Measurements from ENCODE around the gene CCDC6. TPM values are rescaled to one million over a fixed set of nuclear protein-coding genes. Genes with fewer than 3 reads are reported as not detected.

Gene CCDC6
- total RNA-seq, 1 donor from 2014 or later, result 23.4 TPM

DNA sequence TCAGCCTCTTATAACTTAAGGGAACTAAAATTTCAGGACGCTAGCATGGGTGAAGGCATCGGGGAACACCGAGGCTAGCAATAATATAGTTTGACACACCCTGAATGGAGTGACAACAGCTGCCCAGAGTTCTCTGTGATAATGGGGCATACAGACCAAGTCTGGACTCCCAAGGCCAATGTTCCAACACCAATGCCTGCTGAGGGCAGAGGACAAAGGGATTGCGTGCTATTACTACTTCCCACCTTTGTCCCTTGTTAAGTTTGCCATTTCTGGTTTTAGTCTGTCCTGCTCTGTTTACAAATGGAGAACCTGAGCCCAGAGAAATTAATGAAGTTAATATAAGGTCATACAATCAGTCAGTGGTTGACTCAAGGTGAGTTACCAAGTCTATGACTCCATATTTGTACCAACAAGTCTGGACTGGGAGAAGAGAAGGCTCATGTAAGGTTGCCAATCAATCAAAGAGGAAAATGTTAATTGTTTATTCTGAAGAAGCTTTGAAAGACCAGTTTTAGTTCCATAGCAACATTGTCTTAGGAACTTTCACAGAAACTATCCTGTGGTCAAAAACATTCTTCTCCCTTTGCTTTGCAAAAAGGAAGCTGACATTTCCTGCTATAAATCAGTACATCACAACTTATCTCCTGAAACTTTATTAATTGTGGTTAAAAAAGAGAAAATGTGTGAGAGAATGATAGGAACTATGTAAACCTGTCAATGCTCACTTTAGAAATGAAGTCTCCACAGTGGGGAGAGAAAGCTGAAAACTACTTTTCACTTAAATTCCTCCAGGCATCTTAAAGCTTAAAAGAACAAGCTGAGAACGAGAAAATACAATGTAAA is 74.5 kb downstream of the CCDC6 start:
- TF ChIP-seq CTCF (conservative IDR thresholded peaks at IDR 0.05; ENCODE audit: low read depth, low read length), result no peak
- DNase-seq (ENCODE audit: low read depth), result no peak
- no peak overlapping the region for H3K4me3 ChIP-seq (ENCODE audit: low read depth, low read length)

GRCh38 chr10:59830601-59831259 is 75.6 kb downstream of the CCDC6 start:
- no peak overlapping the region for H3K4me3 ChIP-seq (ENCODE audit: low read depth, low read length)
- peak; percentile 97 for TF ChIP-seq CTCF (conservative IDR thresholded peaks at IDR 0.05; ENCODE audit: low read depth, low read length)
- no peak for DNase-seq (ENCODE audit: low read depth)

GRCh38 chr10:59829601-59830000 is 76.8 kb downstream of the CCDC6 start:
- H3K4me3 ChIP-seq (ENCODE audit: low read depth, low read length), result no peak overlapping the region
- DNase-seq (ENCODE audit: low read depth), result no peak
- no peak for TF ChIP-seq CTCF (conservative IDR thresholded peaks at IDR 0.05; ENCODE audit: low read depth, low read length)

DNA sequence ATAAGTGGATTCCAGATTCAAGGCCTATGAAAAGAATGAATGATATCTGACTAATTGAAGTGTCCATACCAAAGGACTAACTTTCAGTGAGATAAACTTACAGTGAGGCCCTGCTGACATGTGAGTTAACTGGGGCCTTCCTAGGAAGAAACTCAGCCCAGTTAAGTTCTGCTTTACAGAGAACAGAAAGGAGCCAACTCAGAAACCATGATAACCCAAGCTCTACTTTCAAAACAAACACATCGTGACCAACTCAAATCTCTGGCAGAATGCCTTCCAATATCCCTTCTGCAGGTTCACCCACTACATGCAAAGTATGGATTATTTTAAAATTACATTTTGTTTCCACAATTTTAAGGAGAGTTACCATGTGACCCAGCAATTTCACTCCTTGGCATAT is 77.3 kb downstream of the CCDC6 start:
- no peak for TF ChIP-seq CTCF (conservative IDR thresholded peaks at IDR 0.05; ENCODE audit: low read depth, low read length)
- H3K4me3 ChIP-seq (ENCODE audit: low read depth, low read length), result no peak overlapping the region
- no peak for DNase-seq (ENCODE audit: low read depth)

GRCh38 chr10:59825932-59826331 is 80.4 kb downstream of the CCDC6 start:
- no peak overlapping the region for H3K4me3 ChIP-seq (ENCODE audit: low read depth, low read length)
- DNase-seq (ENCODE audit: low read depth), result no peak
- TF ChIP-seq CTCF (conservative IDR thresholded peaks at IDR 0.05; ENCODE audit: low read depth, low read length), result no peak

DNA sequence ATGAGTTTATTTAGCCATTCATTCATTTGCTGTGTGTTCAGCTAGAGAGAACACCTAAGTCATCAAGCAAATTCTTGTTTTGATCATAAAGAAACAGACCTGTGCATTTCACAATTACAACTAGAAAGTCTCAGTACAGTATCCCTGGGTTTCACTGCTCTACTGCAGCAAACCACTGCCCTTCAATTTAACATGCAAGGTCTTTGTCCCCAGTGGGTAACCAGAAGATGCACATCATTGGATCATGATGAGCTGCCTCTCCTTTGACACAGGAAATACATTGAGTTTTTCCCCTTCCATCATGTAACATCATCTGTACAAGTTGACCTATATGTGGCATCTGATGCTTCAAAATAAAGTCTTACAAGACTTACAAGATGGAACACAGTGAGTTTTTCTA is 82.6 kb downstream of the CCDC6 start:
- H3K4me3 ChIP-seq (ENCODE audit: low read depth, low read length), result no peak overlapping the region
- DNase-seq (ENCODE audit: low read depth), result no peak
- TF ChIP-seq CTCF (conservative IDR thresholded peaks at IDR 0.05; ENCODE audit: low read depth, low read length), result no peak

All from epithelial cell of proximal tubule (primary cell).